Measurements from ENCODE around the gene BMP7. TPM values are rescaled to one million over a fixed set of nuclear protein-coding genes. Genes with fewer than 3 reads are reported as not detected.

Gene BMP7
- total and polyA plus RNA-seq, 2 experiments from 2014 or later, result 15.9 to 22.8 TPM

GRCh38 chr20:57156011-57156729, 110.3 kb downstream of the BMP7 start:
- Mint-ChIP-seq H3K4me3 (no peak overlapping the region), H3K27me3 (ENCODE audit: insufficient read depth, low read depth, poor library complexity) (peaks cover 12% of the 10 kb centered on the region), H3K27ac (no peak overlapping the region; the same call in 1 of the 2 replicates), H3K9me3 (no peaks in the 10 kb centered on the region), H3K4me1 (peaks cover 15% of the 10 kb centered on the region), H3K36me3 (ENCODE audit: low read depth) (no peaks in the 10 kb centered on the region; the same call in 2 of the 3 replicates)
- Histone ChIP-seq H2AFZ (no peak overlapping the region), H3K36me3 (ENCODE audit: insufficient read depth) (no peaks in the 10 kb centered on the region), H3K4me1 (ENCODE audit: insufficient read depth) (peaks cover 4% of the 10 kb centered on the region; the same call in 1 of the 2 replicates), H4K20me1 (replicated peaks; ENCODE audit: insufficient read depth) (no peaks in the 10 kb centered on the region), H3K27me3 (ENCODE audit: insufficient read depth) (no peaks in the 10 kb centered on the region), H3F3A (replicated peaks; ENCODE audit: low read depth) (no peaks in the 10 kb centered on the region), H3K79me2 (replicated peaks; ENCODE audit: insufficient read depth) (no peaks in the 10 kb centered on the region), H3K27ac (ENCODE audit: low read depth) (no peak overlapping the region), H3K4me3 (no peak overlapping the region), H3K9me2 (ENCODE audit: insufficient read depth) (no peaks in the 10 kb centered on the region), H3K4me2 (no peak overlapping the region)
- ATAC-seq (no peak), DNase-seq (ENCODE audit: low spot score) (no peak)
- TF ChIP-seq ZNF462 (CRISPR knock-in tag; IDR thresholded peaks at IDR 0.05) (no peak), CTCF (conservative IDR thresholded peaks at IDR 0.05; ENCODE audit: low read depth in 2 of 2) (no peak), ZNF114 (CRISPR knock-in tag; IDR thresholded peaks at IDR 0.05) (no peak), ZNF331 (CRISPR knock-in tag; IDR thresholded peaks at IDR 0.05; ENCODE audit: low read depth) (no peak), EZH2 (IDR thresholded peaks at IDR 0.05; ENCODE audit: low read depth, unreplicated experiment) (no peak), CREB1 (CRISPR knock-in tag; IDR thresholded peaks at IDR 0.05; ENCODE audit: low read depth) (no peak), POLR2AphosphoS5 (IDR thresholded peaks at IDR 0.05; ENCODE audit: low read depth) (no peak), EZH2phosphoT487 (IDR thresholded peaks at IDR 0.05; ENCODE audit: unreplicated experiment) (no peak), REST (IDR thresholded peaks at IDR 0.05; ENCODE audit: unreplicated experiment) (no peak), ETS1 (IDR thresholded peaks at IDR 0.05) (no peak), STAT1 (IDR thresholded peaks at IDR 0.05; ENCODE audit: unreplicated experiment) (no peak), NANOG (IDR thresholded peaks at IDR 0.05; ENCODE audit: borderline replicate concordance) (no peak), JUNB (IDR thresholded peaks at IDR 0.05; ENCODE audit: unreplicated experiment) (no peak)

Data from GM23338 (cell line).